Glomerular endothelial cell (primary cell): ENCODE measurements around the gene ZNF329. TPM values are rescaled to one million over a fixed set of nuclear protein-coding genes. Genes with fewer than 3 reads are reported as not detected.

ENCODE experiments used
- DNase-seq: peaks from one replicate; pipeline ENCODE4 v3.0.0-alpha.2; 2011; ENCODE audit warnings: low read depth, low spot score; ENCODE audit errors: extremely low read depth
- total RNA-seq: library from RNA; depleted of rRNA; stranded (reverse); fragments of >200 nt; gene quantifications from 2 replicates; pipeline ENCODE4 v1.2.3, GENCODE V29; 2015

ZNF329 gene
- total RNA-seq, 1 donor from 2014 or later: 11.7 TPM

DNA sequence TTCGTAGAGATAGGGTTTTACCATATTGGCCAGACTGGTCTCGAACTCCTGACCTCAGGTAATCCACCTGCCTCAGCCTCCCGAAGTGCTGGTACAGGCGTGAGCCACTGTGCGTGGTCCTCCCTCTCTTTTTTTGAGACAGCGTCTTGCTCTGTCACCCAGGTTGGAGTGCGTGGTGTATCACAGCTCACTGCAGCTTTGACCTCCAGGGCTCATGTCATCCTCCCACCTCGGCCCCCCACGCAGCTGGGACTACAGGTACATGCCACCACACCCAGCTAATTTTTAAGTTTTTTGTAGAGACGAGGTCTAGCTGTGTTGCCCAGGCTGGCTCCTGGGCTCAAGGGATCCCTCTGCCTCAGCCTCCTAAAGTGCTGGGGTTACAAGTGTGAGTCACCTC lies 70.8 kb downstream of the ZNF329 start:
- no peak for DNase-seq

Other genes starting within 250 kb of the ZNF329 start
- gene ZNF417, start 234.2 kb downstream of the ZNF329 start, total RNA-seq: 7.2 and 8.6 TPM in 2 replicates
- 4.3 and 6.3 TPM in 2 replicates for gene ZNF418, start 215.4 kb downstream of the ZNF329 start, total RNA-seq
- gene ZNF256, start 203.1 kb downstream of the ZNF329 start, total RNA-seq: 3.3 and 5.0 TPM in 2 replicates
- gene C19orf18, start 176.3 kb downstream of the ZNF329 start, total RNA-seq: not detected in 2 replicates
- gene ZNF606, start 148.0 kb downstream of the ZNF329 start, total RNA-seq: 10.1 and 26.8 TPM in 2 replicates
- gene ZSCAN1, start 116.8 kb downstream of the ZNF329 start, total RNA-seq: not detected in 2 replicates
- gene ZNF135, start 91.5 kb downstream of the ZNF329 start, total RNA-seq: 1.2 and 2.4 TPM in 2 replicates
- 41.4 and 54.5 TPM in 2 replicates for gene ZSCAN18, start 52.6 kb downstream of the ZNF329 start, total RNA-seq
- 20.6 and 33.3 TPM in 2 replicates for gene ZNF274, start 32.3 kb upstream of the ZNF329 start, total RNA-seq
- 32.5 and 46.6 TPM in 2 replicates for gene ZNF544, start 78.1 kb upstream of the ZNF329 start, total RNA-seq
- gene ZNF8, start 128.2 kb upstream of the ZNF329 start, total RNA-seq: 7.3 and 8.6 TPM in 2 replicates
- 15.6 and 34.3 TPM in 2 replicates for gene ERVK3-1, start 154.6 kb upstream of the ZNF329 start, total RNA-seq
- gene ZSCAN22, start 176.2 kb upstream of the ZNF329 start, total RNA-seq: 1.8 and 3.5 TPM in 2 replicates
- 11.8 and 40.5 TPM in 2 replicates for gene A1BG, start 202.7 kb upstream of the ZNF329 start, total RNA-seq
- 0.58 and 1.2 TPM in 2 replicates for gene ZNF497, start 212.0 kb upstream of the ZNF329 start, total RNA-seq
- 1.9 and 5.3 TPM in 2 replicates for gene ZNF837, start 230.2 kb upstream of the ZNF329 start, total RNA-seq
- gene RPS5, start 236.5 kb upstream of the ZNF329 start, total RNA-seq: 1,315 and 2,062 TPM in 2 replicates
- 0.68 TPM in 1 of 2 replicates, not detected in the other for gene RNF225, start 244.9 kb upstream of the ZNF329 start, total RNA-seq